Esophagus muscularis mucosa (tissue), 4 donors: ENCODE measurements around the gene GALNT6.

Source experiments
- CTCF ChIP-seq, 3 experiments: fragments of 200-600 bp in 2 of 3; fragments of 450-650 bp in 1 of 3; sonication (generic) in 2 of 3; IDR thresholded peaks; one replicate each; pipeline ENCODE4 v1.5.1; 2017 to 2019; ENCODE audit warnings: antibody characterized with exemption in 3 of 3, mild to moderate bottlenecking in 2 of 3, moderate library complexity in 1 of 3
- EP300 ChIP-seq: sonication (generic); formaldehyde crosslinking; IDR thresholded peaks from one replicate; pipeline ENCODE4 v1.6.1; 2017; ENCODE audit warnings: antibody characterized with exemption
- POLR2AphosphoS5 ChIP-seq, 2 donors: sonication (generic); formaldehyde crosslinking; IDR thresholded peaks; one replicate each; pipeline ENCODE4 v1.6.1; 2017; ENCODE audit warnings: antibody characterized with exemption in 2 of 2

GRCh38 chr12:51428256-51428655 is 37.0 kb upstream of the GALNT6 start:
- TF ChIP-seq CTCF (IDR thresholded peaks at IDR 0.05) (no peak), POLR2AphosphoS5 (IDR thresholded peaks at IDR 0.05) (no peak), EP300 (no peak)
